Liver (tissue), 9 donors: ENCODE results near the gene NCLN. TPM values are rescaled to one million over a fixed set of nuclear protein-coding genes. Genes with fewer than 3 reads are reported as not detected.
"Not testable (repeated sequence)": the region's sequence is repeated elsewhere in the genome, so short reads cannot be mapped to it uniquely, and the experiment has no call there.

ENCODE experiments used
- DNase-seq: peaks from one replicate; pipeline ENCODE4 v3.0.0-alpha.2; 2017; ENCODE audit warnings: low spot score
- H3K27ac ChIP-seq, 2 donors: one replicate each; pipeline ENCODE4 v1.7.0; 2013; ENCODE audit warnings: inconsistent platforms in 2 of 2, low read length in 2 of 2, control low read depth in 1 of 2, low read depth in 1 of 2, mild to moderate bottlenecking in 1 of 2
- H3K27me3 ChIP-seq, 4 donors: one replicate each; pipeline versions ENCODE4 v1.6.1 to v1.7.0; 2013; ENCODE audit warnings: low read length in 3 of 4, inconsistent platforms in 1 of 4, mild to moderate bottlenecking in 1 of 4, moderate library complexity in 1 of 4; ENCODE audit not compliant: control insufficient read depth in 4 of 4, insufficient read depth in 4 of 4
- H3K36me3 ChIP-seq, 4 donors: one replicate each; pipeline versions ENCODE4 v1.6.1 to v1.7.0; 2013; ENCODE audit warnings: low read length in 3 of 4, mild to moderate bottlenecking in 3 of 4, low read depth in 1 of 4, moderate library complexity in 1 of 4; ENCODE audit not compliant: control insufficient read depth in 4 of 4, insufficient read depth in 3 of 4
- H3K4me1 ChIP-seq, 4 donors: one replicate each; pipeline versions ENCODE4 v1.6.1 to v1.7.0; 2013; ENCODE audit warnings: low read length in 3 of 4, mild to moderate bottlenecking in 3 of 4, moderate library complexity in 1 of 4; ENCODE audit not compliant: control insufficient read depth in 4 of 4, insufficient read depth in 4 of 4
- H3K4me3 ChIP-seq, 3 donors: one replicate each; pipeline versions ENCODE4 v1.6.1 to v1.7.0; 2013; ENCODE audit warnings: low read length in 3 of 3, control low read depth in 1 of 3, low read depth in 1 of 3, mild to moderate bottlenecking in 1 of 3
- H3K9ac ChIP-seq, 2 donors: one replicate each; pipeline ENCODE4 v1.7.0; 2013; ENCODE audit warnings: low read length in 2 of 2, mild to moderate bottlenecking in 2 of 2, moderate library complexity in 2 of 2, control low read depth in 1 of 2, low read depth in 1 of 2
- H3K9me3 ChIP-seq, 4 donors: one replicate each; pipeline versions ENCODE4 v1.6.1 to v1.7.0; 2013; ENCODE audit warnings: low read length in 3 of 4; ENCODE audit not compliant: control insufficient read depth in 4 of 4
- ATF3 ChIP-seq: IDR thresholded peaks from 2 replicates; pipeline ENCODE4 v1.6.1; 2016; ENCODE audit warnings: antibody characterized with exemption
- EGR1 ChIP-seq, 2 donors: IDR thresholded peaks; 2 replicates each; pipeline ENCODE4 v1.6.1; 2016 to 2018; ENCODE audit warnings: antibody characterized with exemption in 2 of 2, low read depth in 2 of 2
- FOXA1 ChIP-seq: IDR thresholded peaks from 2 replicates; pipeline ENCODE4 v1.6.1; 2016; ENCODE audit warnings: antibody characterized with exemption
- FOXA2 ChIP-seq: IDR thresholded peaks from 2 replicates; pipeline ENCODE4 v1.6.1; 2016; ENCODE audit warnings: antibody characterized with exemption
- GABPA ChIP-seq, 2 donors: IDR thresholded peaks in 1 of 2; conservative IDR thresholded peaks in 1 of 2; 2 replicates each; pipeline ENCODE4 v1.6.1; 2016; ENCODE audit warnings: antibody characterized with exemption in 2 of 2, mild to moderate bottlenecking in 1 of 2, moderate library complexity in 1 of 2
- HNF4A ChIP-seq, 2 donors: conservative IDR thresholded peaks; 2 replicates each; pipeline ENCODE4 v1.6.1; 2016; ENCODE audit warnings: antibody characterized with exemption in 2 of 2, mild to moderate bottlenecking in 2 of 2
- HNF4G ChIP-seq: IDR thresholded peaks from 2 replicates; pipeline ENCODE4 v1.6.1; 2016; ENCODE audit warnings: antibody characterized with exemption
- JUND ChIP-seq, 2 donors: IDR thresholded peaks; 2 replicates each; pipeline ENCODE4 v1.6.1; 2016; ENCODE audit warnings: antibody characterized with exemption in 2 of 2
- MAX ChIP-seq: IDR thresholded peaks from 2 replicates; pipeline ENCODE4 v1.6.1; 2016; ENCODE audit warnings: antibody characterized with exemption
- NR2F2 ChIP-seq: IDR thresholded peaks from 2 replicates; pipeline ENCODE4 v1.6.1; 2016; ENCODE audit warnings: antibody characterized with exemption
- RAD21 ChIP-seq, 2 donors: IDR thresholded peaks; 2 replicates each; pipeline ENCODE4 v1.6.1; 2016; ENCODE audit warnings: antibody characterized with exemption in 2 of 2, mild to moderate bottlenecking in 2 of 2
- REST ChIP-seq: IDR thresholded peaks from 2 replicates; pipeline ENCODE4 v1.6.1; 2016; ENCODE audit warnings: antibody characterized with exemption, mild to moderate bottlenecking
- RXRA ChIP-seq, 2 donors: IDR thresholded peaks; 2 replicates each; pipeline ENCODE4 v1.6.1; 2017 to 2018; ENCODE audit warnings: antibody characterized with exemption in 2 of 2, mild to moderate bottlenecking in 1 of 2
- SP1 ChIP-seq: IDR thresholded peaks from 2 replicates; pipeline ENCODE4 v1.6.1; 2018; ENCODE audit warnings: antibody characterized with exemption, mild to moderate bottlenecking
- TAF1 ChIP-seq: conservative IDR thresholded peaks from 2 replicates; pipeline ENCODE4 v1.6.1; 2016; ENCODE audit warnings: antibody characterized with exemption, mild to moderate bottlenecking
- YY1 ChIP-seq: IDR thresholded peaks from 2 replicates; pipeline ENCODE4 v1.6.1; 2016; ENCODE audit warnings: antibody characterized with exemption, mild to moderate bottlenecking
- ZBTB33 ChIP-seq: IDR thresholded peaks from 2 replicates; pipeline ENCODE4 v1.6.1; 2016; ENCODE audit warnings: antibody characterized with exemption
- WGBS: extraction: QIAGEN DNeasy Blood & Tissue Kit; methylation state at CpG from one replicate; pipeline ENCODE4 v1.1.7; 2013; 5-methylcytosine and 5-hydroxymethylcytosine counted together
- polyA plus RNA-seq, 2 donors: library from polyadenylated mRNA; stranded (reverse) in 1 of 2; unstranded in 1 of 2; fragments of 200-250 nt in 1 of 2; fragments of >200 nt in 1 of 2; fragmentation: Nextera tagmentation in 1 of 2; extraction: Ambion mirVana in 1 of 2; gene quantifications; one replicate each; pipeline versions ENCODE4 v1.2.1 to v1.2.3, GENCODE V29; 2013 to 2015
- total RNA-seq, 2 donors: library from RNA; depleted of rRNA; stranded (reverse); fragments of >200 nt; gene quantifications; one replicate each; pipeline ENCODE4 v1.2.3, GENCODE V29; 2014
- TF ChIP-seq, protein P1 (sequence below): fragments of 150-350 bp; IDR thresholded peaks from 2 replicates; pipeline ENCODE4 v1.5.1; 2017; ENCODE audit warnings: improper control_type of control experiment, low read depth, low read length; ENCODE audit not compliant: missing input control
- donor health status: healthy.
- donor health status: healthy.
- donor health status: healthy.
- donor health status: healthy.
- donor health status: healthy.

Gene NCLN
- total and polyA plus RNA-seq, 4 donors: 29.5 to 50.8 (median 38.4) TPM

DNA sequence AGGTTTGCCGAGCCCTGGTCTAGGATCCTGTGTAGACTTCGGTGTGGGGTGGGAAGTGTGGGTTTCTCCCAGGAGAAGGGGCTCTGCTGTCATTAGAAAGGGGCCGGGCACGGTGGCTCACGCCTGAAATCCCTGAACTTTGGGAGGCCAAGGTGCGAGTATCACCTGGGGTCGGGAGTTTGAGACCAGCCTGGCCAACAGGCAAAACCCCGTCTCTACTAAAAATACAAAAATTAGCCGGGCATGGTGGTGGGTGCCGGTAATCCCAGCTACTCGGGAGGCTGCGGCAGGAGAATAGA is 6.0 kb downstream of the NCLN start:
- not testable (repeated sequence) for H3K27me3 ChIP-seq, H3K9ac ChIP-seq, H3K27ac ChIP-seq, DNase-seq, H3K4me3 ChIP-seq, H3K9me3 ChIP-seq, H3K36me3 ChIP-seq
- peaks cover 6 to 14% (median 11%) of the 10 kb centered on the region in 4 donors for H3K4me1 ChIP-seq
- 96% methylated on average over 12 of the region's 12 CpGs for WGBS

- Histone ChIP-seq H3K4me1 (peaks cover 1 to 9% (median 6%) of the 10 kb centered on the region in 4 donors), H3K9me3 (no peaks in the 10 kb centered on the region), H3K4me3 (no peak overlapping the region), H3K36me3 (peaks cover 2 to 11% (median 2%) of the 10 kb centered on the region in 4 donors), H3K27me3 (no peaks in the 10 kb centered on the region), H3K27ac (no peak overlapping the region), H3K9ac (no peak overlapping the region)
- TF ChIP-seq REST (no peak), SP1 (no peak), MAX (no peak), HNF4G (no peak), JUND (IDR thresholded peaks at IDR 0.05) (no peak), GABPA (IDR thresholded peaks at IDR 0.05 in 1 of 2, conservative IDR thresholded peaks at IDR 0.05 in 1 of 2) (no peak), ATF3 (no peak), HNF4A (conservative IDR thresholded peaks at IDR 0.05) (no peak), EGR1 (IDR thresholded peaks at IDR 0.05; ENCODE audit: low read depth in 2 of 2) (no peak), ZBTB33 (no peak), RAD21 (IDR thresholded peaks at IDR 0.05) (no peak), TAF1 (no peak), NR2F2 (no peak), FOXA1 (no peak), YY1 (no peak), RXRA (IDR thresholded peaks at IDR 0.05) (no peak), FOXA2 (no peak)
- TF ChIP-seq, protein P1, sequence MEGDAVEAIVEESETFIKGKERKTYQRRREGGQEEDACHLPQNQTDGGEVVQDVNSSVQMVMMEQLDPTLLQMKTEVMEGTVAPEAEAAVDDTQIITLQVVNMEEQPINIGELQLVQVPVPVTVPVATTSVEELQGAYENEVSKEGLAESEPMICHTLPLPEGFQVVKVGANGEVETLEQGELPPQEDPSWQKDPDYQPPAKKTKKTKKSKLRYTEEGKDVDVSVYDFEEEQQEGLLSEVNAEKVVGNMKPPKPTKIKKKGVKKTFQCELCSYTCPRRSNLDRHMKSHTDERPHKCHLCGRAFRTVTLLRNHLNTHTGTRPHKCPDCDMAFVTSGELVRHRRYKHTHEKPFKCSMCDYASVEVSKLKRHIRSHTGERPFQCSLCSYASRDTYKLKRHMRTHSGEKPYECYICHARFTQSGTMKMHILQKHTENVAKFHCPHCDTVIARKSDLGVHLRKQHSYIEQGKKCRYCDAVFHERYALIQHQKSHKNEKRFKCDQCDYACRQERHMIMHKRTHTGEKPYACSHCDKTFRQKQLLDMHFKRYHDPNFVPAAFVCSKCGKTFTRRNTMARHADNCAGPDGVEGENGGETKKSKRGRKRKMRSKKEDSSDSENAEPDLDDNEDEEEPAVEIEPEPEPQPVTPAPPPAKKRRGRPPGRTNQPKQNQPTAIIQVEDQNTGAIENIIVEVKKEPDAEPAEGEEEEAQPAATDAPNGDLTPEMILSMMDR: no peak
- no peak for DNase-seq
- 97% methylated on average over 32 of the region's 32 CpGs for WGBS
Observed at GRCh38 chr19:3192228-3192635, 6.5 kb downstream of the NCLN start.
